Thymus (tissue), 11 donors: ENCODE data around the gene MARCHF2. TPM values are rescaled to one million over a fixed set of nuclear protein-coding genes. Genes with fewer than 3 reads are reported as not detected.
A peak's percentile ranks its signal among the peaks of the same experiment; 100 is the strongest.

Experiments used
- DNase-seq, 9 donors: peaks; one replicate each; pipeline ENCODE4 v3.0.0-alpha.2; 2013; ENCODE audit warnings: low spot score in 9 of 9, low read depth in 6 of 9, missing footprints in 1 of 9
- H3K27ac ChIP-seq, 2 donors: one replicate each; pipeline ENCODE4 v1.5.1; 2013; ENCODE audit warnings: control low read depth in 1 of 2, low read depth in 1 of 2, low read length in 1 of 2, mild to moderate bottlenecking in 1 of 2, moderate library complexity in 1 of 2
- H3K27me3 ChIP-seq, 2 donors: one replicate each; pipeline ENCODE4 v1.5.1; 2013; ENCODE audit warnings: low read length in 1 of 2; ENCODE audit not compliant: control insufficient read depth in 2 of 2, insufficient read depth in 1 of 2
- H3K36me3 ChIP-seq, 2 donors: one replicate each; pipeline ENCODE4 v1.5.1; 2013; ENCODE audit warnings: low read length in 1 of 2, mild to moderate bottlenecking in 1 of 2, moderate library complexity in 1 of 2; ENCODE audit not compliant: control insufficient read depth in 2 of 2, insufficient read depth in 2 of 2
- H3K4me1 ChIP-seq, 2 donors: one replicate each; pipeline ENCODE4 v1.5.1; 2013; ENCODE audit warnings: low read length in 2 of 2; ENCODE audit not compliant: control insufficient read depth in 2 of 2, insufficient read depth in 2 of 2
- H3K4me3 ChIP-seq, 2 donors: one replicate each; pipeline ENCODE4 v1.5.1; 2013; ENCODE audit warnings: low read length in 2 of 2, control low read depth in 1 of 2, mild to moderate bottlenecking in 1 of 2
- H3K9me3 ChIP-seq, 2 donors: one replicate each; pipeline ENCODE4 v1.5.1; 2013; ENCODE audit warnings: low read length in 1 of 2, mild to moderate bottlenecking in 1 of 2; ENCODE audit not compliant: control insufficient read depth in 2 of 2, insufficient read depth in 1 of 2
- WGBS: extraction: QIAGEN DNeasy Blood & Tissue Kit; methylation state at CpG from one replicate; pipeline ENCODE4 v1.1.7; 2013; 5-methylcytosine and 5-hydroxymethylcytosine counted together
- polyA plus RNA-seq: library from polyadenylated mRNA; stranded (reverse); fragments of 200-250 nt; gene quantifications from one replicate; pipeline ENCODE4 v1.2.3, GENCODE V29; 2013
- total RNA-seq: library from RNA; stranded (reverse); fragments of 120-200 nt; gene quantifications from one replicate; pipeline ENCODE4 v1.2.4, GENCODE V29; 2013
- donor health status: healthy.

The MARCHF2 gene
- total and polyA plus RNA-seq, 2 donors, result 24.5 to 30.7 TPM

DNA sequence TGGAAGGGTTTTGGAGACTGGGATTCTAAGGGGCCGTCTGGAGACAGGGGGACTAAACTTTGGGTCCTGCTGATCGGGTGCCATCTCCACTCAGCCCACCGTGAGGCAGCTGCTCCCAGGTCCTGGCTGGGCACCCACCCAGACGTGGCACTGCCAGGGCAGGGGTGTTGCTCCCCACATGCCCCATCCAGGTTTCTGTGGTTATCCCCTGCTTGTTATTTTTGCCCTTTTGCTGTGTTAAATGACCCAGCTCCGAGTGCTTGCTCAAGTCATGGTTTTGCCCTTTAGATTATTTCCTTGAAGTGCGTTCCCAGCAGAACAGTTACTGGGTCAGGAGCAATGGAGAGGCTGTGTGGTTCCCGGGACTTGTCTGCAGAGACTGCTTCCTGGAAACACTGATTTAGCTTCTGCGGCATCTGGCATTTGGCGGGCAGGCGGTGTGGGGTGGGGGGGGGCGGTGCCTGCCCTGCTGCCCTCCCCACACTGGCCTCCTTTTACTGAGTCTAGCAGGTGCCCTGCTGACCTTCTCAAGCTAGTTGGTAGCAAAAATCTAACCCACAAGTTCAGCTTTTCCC lies 21.0 kb upstream of the MARCHF2 start:
- Histone ChIP-seq H3K4me1 (peaks cover 6 to 26% of the 10 kb centered on the region in 2 donors), H3K4me3 (no peak overlapping the region), H3K36me3 (peaks cover 0 to 8% of the 10 kb centered on the region in 2 donors), H3K9me3 (no peaks in the 10 kb centered on the region), H3K27me3 (no peaks in the 10 kb centered on the region), H3K27ac (no peak overlapping the region)
- DNase-seq, result no peak
- 78% methylated on average over 11 of the region's 11 CpGs for WGBS

DNA sequence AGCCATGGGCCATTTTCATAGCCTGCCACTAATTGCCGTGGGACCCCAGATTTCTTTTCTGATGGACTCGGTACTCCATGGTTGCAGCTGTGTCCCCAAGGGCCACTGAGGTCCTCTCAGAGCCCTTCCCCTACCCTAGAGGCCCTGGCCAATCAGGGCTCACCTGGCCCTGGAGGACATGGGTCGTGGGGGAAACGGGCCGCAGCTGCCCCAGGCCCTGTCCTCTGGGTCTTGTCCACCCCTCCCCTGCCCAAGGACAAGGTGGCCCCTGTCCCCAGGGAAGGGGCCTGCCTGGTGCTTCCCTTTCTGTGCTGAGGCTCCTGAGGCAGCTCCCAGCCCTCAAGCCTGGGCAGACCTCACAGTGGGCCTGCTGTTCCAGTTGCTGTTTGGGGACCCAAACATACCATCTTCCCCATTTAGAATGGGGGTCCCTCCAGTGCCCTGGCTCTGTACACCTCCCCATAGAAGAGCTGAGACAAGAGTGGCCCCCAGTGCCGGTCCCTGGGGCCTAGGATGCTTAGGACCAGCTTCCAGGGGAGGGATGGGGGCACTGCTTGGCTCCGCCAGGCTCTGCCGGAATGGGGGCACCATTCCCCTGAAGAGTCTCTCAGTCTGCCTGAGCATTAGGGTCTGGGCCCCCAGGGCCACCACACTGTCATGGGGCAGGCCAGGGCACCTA lies 19.8 kb upstream of the MARCHF2 start:
- DNase-seq, result no peak
- 99% methylated on average over 8 of the region's 8 CpGs for WGBS
- Histone ChIP-seq H3K27me3 (no peaks in the 10 kb centered on the region), H3K36me3 (peaks cover 0 to 16% of the 10 kb centered on the region in 2 donors), H3K27ac (no peak overlapping the region), H3K4me1 (peaks cover 6 to 28% of the 10 kb centered on the region in 2 donors), H3K9me3 (no peaks in the 10 kb centered on the region), H3K4me3 (no peak overlapping the region)

GRCh38 chr19:8393871-8394250 lies 19.2 kb upstream of the MARCHF2 start:
- H3K27ac ChIP-seq, result no peak overlapping the region
- no peak overlapping the region for H3K4me3 ChIP-seq
- DNase-seq, result no peak
- H3K4me1 ChIP-seq, result peaks cover 6 to 28% of the 10 kb centered on the region in 2 donors
- H3K36me3 ChIP-seq, result peaks cover 0 to 20% of the 10 kb centered on the region in 2 donors
- no peaks in the 10 kb centered on the region for H3K27me3 ChIP-seq
- WGBS, result 97% methylated on average over 8 of the region's 8 CpGs
- no peaks in the 10 kb centered on the region for H3K9me3 ChIP-seq

DNA sequence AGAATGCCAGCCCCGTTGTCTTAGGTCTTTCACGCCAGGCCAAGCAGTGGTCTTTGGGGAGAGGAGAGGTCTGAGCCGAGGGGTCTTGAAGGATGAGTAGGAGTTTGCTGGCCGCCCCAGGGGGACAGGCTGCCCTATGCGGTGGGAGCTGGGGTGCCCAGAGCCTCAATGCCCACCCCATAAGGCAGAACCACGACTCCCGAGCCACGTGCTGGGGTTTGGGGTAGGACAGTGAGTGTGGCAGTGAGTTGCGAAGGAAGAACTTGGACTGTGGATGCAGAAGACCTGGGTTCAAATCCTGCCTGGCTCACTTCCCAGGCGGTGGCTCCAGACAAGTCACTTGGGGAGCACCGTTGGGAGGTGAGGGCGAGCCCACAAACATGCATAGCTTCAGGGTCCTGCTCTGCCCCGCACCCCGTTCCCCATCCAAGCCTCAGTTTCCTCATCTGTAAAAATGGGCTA lies 17.5 kb upstream of the MARCHF2 start:
- WGBS, result 94% methylated on average over 14 of the region's 14 CpGs
- Histone ChIP-seq H3K27ac (no peak overlapping the region), H3K27me3 (no peaks in the 10 kb centered on the region), H3K4me1 (peaks cover 6 to 24% of the 10 kb centered on the region in 2 donors), H3K9me3 (no peaks in the 10 kb centered on the region), H3K36me3 (peaks cover 13 to 32% of the 10 kb centered on the region in 2 donors), H3K4me3 (no peak overlapping the region)
- no peak for DNase-seq

GRCh38 chr19:8396185-8396562 lies 16.9 kb upstream of the MARCHF2 start:
- Histone ChIP-seq H3K27me3 (no peaks in the 10 kb centered on the region), H3K4me3 (no peak overlapping the region), H3K9me3 (no peaks in the 10 kb centered on the region), H3K4me1 (peaks cover 6 to 19% of the 10 kb centered on the region in 2 donors), H3K36me3 (peaks cover 13 to 32% of the 10 kb centered on the region in 2 donors), H3K27ac (no peak overlapping the region)
- DNase-seq, result no peak
- 96% methylated on average over 7 of the region's 7 CpGs for WGBS

DNA sequence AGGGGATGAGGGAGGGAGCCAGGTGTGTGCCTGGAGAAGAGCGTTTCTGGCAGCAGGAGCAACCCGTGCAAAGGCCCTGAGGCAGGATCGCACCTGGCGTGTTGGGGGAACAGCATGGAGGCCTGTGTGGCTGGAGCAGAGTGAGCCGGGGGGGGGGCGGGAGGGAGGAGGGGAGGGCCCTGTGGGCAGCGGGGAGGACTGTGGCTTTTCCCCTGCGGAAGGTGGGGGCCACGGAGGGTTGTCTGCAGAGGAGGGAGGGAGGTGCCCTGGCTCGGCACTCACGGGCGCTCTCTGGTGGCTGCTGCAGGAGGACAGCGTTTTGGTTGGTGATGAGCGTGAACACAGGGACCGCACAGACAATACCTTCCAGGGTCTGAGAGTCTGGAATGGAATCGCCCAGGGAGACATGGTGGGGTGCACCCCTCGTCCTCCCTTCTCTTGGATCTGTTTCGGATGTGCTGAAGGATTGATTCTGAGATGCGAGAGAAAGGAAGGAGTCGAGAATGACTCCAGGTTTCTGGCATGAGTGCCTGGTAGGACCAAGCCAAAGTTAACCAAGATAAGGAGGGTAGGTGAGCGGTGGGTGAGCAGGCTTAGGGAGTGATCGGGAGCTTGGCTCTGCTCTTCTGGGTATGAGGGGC lies 16.4 kb upstream of the MARCHF2 start:
- Histone ChIP-seq H3K36me3 (peaks cover 14 to 34% of the 10 kb centered on the region in 2 donors), H3K4me1 (peaks cover 6 to 14% of the 10 kb centered on the region in 2 donors), H3K4me3 (no peak overlapping the region), H3K9me3 (no peaks in the 10 kb centered on the region), H3K27me3 (no peaks in the 10 kb centered on the region), H3K27ac (no peak overlapping the region)
- DNase-seq, result peak in 4 of 9 donors; percentile 26 to 64 (median 46)
- WGBS, result 73% methylated on average over 22 of the region's 22 CpGs

DNA sequence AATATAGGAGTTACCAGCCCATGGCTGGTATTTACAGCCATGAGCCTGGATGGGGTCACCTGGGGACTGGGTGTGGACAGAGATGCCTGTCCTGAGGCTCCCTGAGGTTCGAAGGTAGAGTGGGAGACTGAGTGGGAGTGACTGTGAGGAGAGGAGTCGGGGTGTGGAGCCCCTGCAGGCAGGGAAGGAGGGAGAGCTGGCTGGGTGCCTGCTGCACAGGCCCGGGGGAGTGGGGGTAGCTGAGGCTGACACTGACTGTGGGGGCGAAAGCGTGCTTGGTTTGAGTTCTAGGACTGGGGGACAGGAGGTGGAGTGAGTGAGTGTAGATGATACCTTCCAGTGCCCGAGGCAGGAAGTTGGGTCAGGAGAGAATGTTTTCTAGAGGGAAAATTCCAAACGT lies 15.8 kb upstream of the MARCHF2 start:
- H3K27ac ChIP-seq, result no peak overlapping the region
- H3K4me1 ChIP-seq, result peaks cover 2 to 8% of the 10 kb centered on the region in 2 donors
- DNase-seq, result no peak
- H3K27me3 ChIP-seq, result no peaks in the 10 kb centered on the region
- H3K9me3 ChIP-seq, result no peaks in the 10 kb centered on the region
- peaks cover 20 to 38% of the 10 kb centered on the region in 2 donors for H3K36me3 ChIP-seq
- no peak overlapping the region for H3K4me3 ChIP-seq
- 92% methylated on average over 7 of the region's 7 CpGs for WGBS

DNA sequence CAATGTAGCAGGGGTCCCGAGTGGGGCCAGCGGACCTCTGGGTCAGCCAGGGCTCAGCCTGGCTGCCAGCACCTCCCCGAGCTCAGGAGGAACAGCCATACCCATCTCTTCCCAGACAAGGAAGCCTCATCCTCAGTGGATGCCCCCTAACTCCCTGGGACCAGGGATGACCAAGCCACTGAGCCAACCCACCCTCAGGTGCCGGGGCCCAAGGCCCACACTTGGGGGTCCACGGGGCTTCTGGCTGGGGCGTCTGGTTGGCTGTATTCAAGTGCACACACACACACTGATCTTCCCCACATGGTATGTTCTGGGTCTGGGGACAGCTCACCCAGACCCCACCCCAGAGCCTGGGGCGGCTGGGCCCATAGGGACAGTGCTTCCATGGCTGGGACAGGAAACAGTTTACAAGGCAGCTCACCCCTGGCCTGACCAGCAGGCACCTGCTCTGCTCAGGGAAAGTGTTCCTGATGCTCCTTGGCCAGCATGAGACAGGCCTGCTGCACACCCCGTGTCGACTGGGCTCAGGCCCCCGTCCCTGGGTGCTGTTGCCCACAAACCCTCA lies 15.3 kb upstream of the MARCHF2 start:
- Histone ChIP-seq H3K27ac (no peak overlapping the region), H3K36me3 (peaks cover 25 to 42% of the 10 kb centered on the region in 2 donors), H3K9me3 (no peaks in the 10 kb centered on the region), H3K27me3 (no peaks in the 10 kb centered on the region), H3K4me3 (no peak overlapping the region), H3K4me1 (peaks cover 0 to 8% of the 10 kb centered on the region in 2 donors)
- 95% methylated on average over 10 of the region's 10 CpGs for WGBS
- DNase-seq, result no peak

DNA sequence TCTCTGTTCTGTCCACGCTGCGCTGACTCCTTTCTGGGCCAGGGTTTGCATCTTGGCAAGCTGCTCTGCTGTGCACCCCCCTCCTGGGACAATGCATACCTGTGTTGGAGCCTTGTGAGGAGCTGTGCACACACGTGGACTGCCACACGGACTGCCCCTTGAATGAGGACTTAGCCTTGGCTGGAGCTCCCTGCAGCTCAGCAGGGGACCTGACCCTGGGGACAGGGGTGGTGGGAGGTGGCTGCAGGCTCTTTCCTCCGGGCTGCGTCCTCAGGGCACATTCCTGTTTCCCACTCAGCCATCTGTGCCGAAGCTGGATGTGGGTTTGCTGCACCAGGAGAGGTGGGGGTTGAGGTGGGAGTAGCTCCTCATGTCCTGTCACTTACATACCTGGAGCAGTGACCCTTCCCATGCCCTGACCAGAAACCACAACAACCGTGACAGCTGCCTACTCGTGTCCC lies 14.8 kb upstream of the MARCHF2 start:
- Histone ChIP-seq H3K36me3 (peaks cover 30 to 47% of the 10 kb centered on the region in 2 donors), H3K9me3 (no peaks in the 10 kb centered on the region), H3K27ac (no peak overlapping the region), H3K4me1 (peaks cover 0 to 8% of the 10 kb centered on the region in 2 donors), H3K27me3 (no peaks in the 10 kb centered on the region), H3K4me3 (no peak overlapping the region)
- no peak for DNase-seq
- 94% methylated on average over 9 of the region's 9 CpGs for WGBS
